Left renal cortex interstitium (tissue), 4 donors: ENCODE measurements around the gene CTSZ. TPM values are rescaled to one million over a fixed set of nuclear protein-coding genes. Genes with fewer than 3 reads are reported as not detected.
A peak's percentile ranks its signal among the peaks of the same experiment; 100 is the strongest.
"Not testable (repeated sequence)": the region's sequence is repeated elsewhere in the genome, so short reads cannot be mapped to it uniquely, and the experiment has no call there.

Experiments
- DNase-seq, 4 donors: peaks; one replicate each; pipeline ENCODE4 v3.0.0-alpha.2; 2013; ENCODE audit warnings: low read depth in 4 of 4, low spot score in 2 of 4, missing footprints in 1 of 4
- polyA plus RNA-seq, 4 donors: library from polyadenylated mRNA; unstranded; fragments of 120-200 nt; gene quantifications; one replicate each; pipeline ENCODE4 v1.2.1, GENCODE V29; 2013; ENCODE audit not compliant: insufficient read length in 4 of 4

The CTSZ gene
- polyA plus RNA-seq, result 10 to 100 TPM; 76.9 to 85.1 (median 80.6) TPM

DNA sequence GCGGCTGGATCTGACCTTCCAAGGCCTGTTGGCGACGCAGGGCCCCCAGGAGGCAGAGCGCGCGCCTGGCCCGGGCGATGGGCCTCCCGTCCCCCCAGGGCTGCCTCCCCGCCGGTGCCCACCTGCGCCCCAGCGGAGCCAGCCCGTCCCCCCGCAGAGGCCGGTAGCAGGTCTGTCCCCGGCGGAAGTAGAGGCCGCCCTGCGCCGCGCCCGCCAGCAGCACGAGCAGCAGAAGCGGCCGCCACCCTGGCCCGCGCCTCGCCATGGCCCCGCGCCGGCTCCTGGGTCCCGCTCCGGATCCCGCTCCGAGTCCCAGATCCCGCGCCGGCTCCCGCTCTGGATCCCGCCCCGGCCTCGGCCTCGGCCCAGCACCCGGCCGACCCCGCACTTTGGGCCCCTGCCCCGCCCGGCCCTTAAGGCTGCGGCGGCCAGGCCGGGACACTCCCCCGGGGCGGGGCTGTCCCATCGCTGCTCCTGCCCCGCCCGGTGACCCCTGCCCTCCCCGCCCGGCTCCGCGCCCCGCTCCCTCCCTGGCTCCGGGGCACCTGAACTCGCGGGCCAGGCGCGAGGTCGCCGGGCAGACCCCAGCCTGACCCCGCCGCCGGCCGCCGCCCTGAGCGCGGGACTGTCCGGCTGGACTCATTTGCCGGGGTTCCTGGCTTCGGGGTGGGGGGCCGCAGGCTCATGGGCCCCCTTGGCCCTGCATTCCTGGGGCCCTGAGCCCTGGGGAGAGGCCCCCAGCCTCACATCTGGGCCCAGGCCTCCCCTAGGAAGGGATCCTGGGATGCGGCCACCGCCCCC is at the start of gene CTSZ:
Gene CTSZ, minus strand, starts transcription at position 391 of the 801 bp plus-strand sequence. Its CDS starts 126 bp downstream, at position 265.
- DNase-seq, result peak in 2 of 4 donors; percentile 32 to 34

DNA sequence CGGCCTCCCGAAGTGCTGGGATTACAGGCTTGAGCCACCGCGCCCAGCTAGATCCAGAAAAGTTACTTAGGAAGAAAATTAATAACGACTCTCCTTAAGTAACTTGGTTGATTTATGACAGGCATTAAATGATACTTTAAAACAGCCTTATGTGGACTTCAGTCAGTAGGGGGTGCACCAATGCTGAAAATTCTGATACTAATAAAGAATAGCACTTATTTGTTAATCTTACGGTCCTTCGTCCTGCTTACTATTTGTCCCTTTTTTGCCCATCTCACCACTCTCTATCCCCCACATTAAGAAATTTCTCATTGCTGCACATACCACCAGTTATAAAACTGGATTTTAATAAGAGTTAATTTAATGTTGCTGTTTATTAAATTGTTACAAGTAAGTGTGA is 48.2 kb upstream of the CTSZ start:
- DNase-seq, result no peak

DNA sequence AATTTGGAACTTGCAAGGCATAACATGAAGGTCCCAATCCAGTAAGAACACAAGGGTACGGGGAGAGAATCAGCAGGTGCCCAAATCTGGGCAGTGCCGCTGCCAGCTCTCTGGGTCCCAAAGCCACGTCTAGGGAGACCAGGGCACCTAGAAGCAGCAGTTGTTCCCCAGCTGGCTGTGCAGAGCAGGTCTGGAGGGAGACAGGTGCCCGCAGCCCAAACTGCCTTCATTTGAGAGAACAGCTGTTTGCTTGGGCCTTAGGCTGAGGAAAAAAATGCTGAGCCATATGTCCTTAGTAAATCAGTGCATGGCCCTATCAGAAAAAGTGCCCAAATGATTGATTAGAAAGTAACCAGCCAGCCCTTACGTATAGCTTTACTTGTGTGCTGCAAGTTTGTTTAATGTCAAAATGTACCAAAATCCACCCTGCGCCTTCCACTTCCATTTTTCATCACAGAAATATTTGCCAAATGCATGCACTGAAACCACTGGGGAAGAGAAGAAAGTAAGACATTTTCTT is 44.7 kb upstream of the CTSZ start:
- no peak for DNase-seq

DNA sequence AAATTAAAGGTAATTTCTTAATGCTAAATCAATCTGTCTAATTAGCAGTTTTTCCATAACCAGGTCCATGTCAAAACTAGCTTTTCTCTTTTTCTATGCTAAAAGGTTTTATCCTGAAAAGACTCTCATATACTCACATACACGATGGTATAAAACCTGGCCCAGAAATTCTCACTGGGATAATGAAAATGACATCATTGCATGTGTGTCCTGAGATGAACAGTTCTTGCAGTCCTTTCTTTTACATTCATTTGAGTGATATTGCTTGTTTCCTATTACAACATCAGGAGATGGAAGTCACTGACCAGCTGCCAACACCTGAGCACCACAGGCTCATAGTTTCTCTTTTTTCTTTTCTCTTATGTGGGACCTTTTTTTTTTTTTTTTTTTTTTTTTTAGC is 43.4 kb upstream of the CTSZ start:
- no peak for DNase-seq

DNA sequence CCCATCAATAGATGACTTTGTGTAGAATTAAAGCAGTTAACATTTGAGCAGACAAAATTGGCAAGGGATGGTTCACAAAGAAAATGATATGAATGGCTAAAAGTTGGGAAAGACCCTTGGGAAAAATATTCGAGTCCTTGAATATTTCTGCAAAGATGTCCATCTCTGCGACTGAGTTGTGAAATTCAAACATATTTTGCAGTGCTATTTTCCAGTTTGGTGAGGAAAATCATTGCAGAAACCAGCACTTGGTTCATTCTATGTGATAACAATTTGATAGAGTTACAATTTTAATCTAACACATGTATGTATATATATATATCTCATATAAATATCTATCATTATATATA is 41.6 kb upstream of the CTSZ start:
- no peak for DNase-seq

DNA sequence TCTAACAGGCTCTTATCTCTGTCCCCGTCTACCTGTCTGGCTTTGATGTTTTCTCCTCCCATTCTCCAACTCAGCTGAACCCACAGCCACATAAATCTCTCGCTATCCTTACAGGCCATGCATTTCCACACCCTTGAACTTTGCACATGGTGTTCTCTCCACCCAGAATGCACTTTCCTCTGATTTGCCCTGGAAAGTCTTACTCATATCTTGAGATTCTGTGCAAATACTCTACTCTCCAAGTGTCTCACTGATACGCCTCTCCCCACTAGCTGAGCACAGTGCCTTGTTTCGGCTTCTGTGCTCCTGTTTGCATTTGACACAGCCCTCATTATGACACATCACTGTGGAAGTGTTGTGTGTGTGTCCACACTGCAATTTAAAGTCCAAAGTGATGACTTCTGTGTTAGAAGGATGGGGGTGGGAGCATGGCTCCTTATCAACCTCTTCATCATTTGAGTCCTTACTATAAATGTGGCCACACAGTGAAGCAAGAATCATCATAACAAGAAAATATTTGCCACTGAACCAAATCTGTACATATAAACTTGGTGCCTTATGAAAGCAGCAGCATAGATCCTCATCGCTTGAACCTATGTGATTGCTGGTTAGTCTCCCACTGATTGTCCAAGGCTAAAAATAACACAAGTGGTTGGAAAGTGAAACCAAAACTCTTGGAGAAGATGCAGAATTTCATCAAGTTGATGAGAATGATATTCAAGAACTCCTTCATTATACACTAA is 41.1 kb upstream of the CTSZ start:
- DNase-seq, result no peak

DNA sequence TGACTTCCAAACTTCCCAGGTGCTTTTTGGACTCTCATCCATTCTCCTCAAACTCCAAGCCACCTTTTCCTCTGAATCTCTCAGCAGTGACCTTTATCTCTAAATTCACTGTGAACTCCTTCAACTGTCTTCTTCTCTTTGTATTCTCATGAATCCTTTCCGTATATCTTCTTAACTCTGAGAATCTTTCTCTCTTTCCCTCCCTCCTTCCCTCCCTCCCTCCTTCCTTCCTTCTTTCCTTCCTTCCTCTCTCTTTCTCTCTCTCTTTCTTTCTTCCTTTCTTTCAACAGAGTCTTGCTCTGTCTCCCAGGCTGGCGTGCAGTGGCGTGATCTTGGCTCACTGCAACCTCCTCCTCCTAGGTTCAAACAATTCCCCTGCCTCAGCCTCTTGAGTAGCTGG is 39.8 kb upstream of the CTSZ start:
- DNase-seq, result no peak

DNA sequence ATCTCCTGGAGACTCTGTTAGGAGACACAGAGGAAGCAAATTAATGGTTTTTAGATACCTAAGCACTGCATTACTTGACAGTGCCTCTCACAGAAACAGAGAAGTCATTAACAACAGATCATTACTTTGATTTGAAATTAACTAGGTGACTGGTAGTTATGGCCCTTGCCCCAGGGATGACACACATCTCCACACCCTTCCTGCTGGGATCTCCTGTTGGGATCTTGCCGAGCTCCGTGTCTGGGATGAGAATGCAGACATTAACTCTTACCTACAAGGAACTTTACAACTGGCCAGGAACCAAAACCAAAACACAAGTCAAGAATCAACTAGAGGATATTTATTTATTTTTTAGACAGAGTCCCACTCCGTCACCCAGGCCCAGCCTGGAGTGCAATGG is 37.7 kb upstream of the CTSZ start:
- no peak for DNase-seq

DNA sequence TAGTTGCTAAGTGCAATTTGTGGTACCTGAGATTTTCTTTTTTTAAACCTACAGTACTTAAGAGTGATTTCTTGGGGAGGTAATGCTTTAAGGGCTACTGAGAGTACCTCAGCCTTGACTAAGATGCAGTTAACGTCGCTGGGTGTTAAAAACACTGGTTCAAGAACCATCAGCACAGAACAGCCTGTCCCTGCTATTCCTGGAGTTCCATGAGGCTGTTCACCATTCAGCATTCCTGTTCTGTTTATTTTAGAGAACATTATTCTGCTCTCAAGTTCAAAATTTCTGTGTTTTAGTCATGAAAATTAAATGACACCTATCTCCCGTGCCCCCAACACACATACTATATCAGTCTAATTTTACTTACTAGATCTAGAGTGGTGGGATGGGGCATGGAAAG is 37.2 kb upstream of the CTSZ start:
- DNase-seq, result no peak

DNA sequence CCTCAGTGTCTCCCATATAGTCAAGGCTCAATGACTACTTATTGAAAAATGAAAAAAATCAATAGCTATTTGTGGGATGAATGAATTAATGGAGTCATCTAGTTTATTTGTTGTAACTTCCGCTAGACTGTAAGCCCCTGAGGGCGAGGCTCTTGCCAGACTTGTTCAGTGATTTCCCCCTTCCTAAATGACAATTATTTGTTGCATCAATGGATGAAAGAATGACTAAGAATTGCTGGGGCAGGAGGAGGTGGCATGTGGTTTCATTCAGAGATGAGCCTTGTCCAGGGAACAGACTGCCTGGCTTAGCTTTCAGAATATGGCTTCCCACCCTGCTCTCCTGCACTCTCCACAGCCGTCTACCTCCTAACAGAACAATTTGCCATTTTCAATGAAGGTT is 36.6 kb upstream of the CTSZ start:
- DNase-seq, result no peak

DNA sequence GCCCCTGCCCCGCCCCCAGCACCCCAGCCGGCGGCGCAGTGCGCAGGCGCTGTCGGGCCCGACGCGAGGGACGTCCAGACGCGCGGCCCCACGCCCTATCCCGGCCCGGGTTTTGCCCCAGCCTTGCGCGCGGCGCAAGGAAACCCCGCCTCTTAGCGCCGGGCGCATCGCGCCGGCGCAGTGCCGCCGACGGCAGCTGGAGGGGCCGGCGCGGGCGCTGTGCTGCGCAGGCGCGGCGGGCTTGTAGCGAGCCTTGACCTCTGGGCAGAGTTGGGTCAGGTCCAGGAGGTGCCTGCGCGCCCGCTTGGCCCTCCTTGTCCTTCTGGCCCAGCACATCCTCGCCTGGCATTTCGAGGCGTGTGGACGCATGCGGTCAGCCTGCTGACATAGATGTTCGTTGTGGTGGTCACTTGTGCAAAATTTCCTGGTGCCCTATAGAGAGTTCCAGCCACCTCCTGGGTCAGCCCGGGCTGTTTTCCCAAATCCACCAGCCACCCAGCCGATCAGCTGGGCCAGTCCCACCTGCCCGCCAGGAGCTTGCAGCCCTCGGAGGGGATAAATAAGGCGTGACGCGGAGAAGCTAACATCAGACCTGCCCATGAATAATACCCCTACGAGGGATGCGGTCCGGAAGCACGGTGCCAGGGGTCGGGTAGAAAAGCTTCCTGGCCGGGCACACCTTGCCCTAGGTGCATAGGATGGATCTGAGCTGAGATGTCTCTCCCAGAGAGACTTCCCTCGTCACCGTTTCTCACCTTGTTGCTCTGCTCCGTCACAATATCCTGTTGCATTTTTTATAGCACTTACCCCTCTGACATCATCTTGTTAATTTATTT is 36.0 kb upstream of the CTSZ start:
- peak in 3 of 4 donors; percentile 77 to 88 (median 77) for DNase-seq

DNA sequence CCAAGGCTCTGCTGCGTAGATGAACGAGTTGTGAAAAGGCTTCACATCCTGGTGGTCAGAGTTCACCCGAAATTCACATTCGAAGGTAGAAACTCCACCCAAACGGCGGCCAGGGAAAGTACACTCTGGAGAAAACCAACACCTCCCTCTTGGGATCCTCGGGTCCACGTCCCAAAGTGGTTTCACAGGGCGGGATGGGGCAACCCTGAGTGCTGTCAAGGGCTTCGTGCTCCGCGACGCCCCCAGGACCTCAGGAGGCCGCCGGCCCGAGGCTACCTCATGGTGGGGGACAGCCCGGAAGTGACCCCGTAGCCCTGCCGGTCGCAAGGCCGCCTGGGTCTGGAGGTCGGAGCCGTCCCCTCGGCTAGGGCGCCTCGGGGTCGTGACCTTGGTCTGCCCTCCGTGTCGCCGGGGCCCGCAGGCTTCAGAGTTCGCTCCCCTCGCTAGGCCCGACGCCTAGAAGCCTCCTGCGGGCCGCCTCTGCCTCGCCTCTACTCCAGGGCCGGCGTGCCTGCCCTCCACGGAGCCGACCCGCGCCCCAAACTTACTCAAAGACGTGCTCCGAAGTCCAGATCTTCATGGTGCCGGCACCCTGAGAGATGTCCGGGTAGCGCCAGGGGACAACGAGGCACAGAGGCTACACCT is 35.2 kb upstream of the CTSZ start, which contains the start of gene PRELID3B:
Gene PRELID3B, minus strand, starts transcription at position 636 of the 645 bp plus-strand sequence. Its CDS starts 56 bp downstream, at position 580.
- DNase-seq, result no peak

DNA sequence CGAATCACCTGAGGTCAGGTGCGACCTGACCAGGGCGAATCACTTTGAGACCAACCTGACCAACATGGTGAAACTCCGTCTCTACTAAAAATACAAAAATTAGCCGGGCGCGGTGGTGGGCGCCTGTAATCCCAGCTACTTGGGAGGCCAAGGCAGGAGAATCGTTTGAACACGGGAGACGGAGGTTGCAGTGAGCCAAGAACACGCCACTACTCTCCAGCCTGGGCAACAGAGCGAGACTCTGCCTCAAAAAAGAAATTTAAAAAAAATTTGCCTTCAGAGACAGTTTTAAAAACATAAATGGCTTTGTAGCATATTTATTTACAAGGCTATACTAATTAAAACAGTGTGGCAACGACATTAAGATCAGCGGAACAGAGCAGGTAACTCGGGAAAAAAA is 34.4 kb upstream of the CTSZ start:
- DNase-seq, result not testable (repeated sequence)

DNA sequence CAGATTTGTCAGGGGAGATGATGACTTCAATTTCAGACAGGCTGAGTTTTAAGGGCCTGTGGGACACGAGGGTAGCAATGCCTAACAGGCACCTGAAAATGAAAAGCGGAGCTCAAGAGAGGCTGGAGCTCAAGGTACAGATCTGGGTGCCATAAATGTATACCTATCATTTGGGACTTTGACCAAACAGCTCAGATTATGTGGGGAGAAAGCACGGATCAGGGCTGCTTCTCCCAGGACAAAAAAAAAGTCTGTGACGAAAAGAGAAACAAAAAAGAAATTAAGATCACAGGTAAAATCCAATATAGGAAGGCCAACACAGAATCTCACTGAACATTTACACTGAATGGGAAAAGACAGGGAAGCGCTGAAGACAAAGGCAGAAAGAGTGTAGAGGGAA is 33.6 kb upstream of the CTSZ start:
- no peak for DNase-seq

DNA sequence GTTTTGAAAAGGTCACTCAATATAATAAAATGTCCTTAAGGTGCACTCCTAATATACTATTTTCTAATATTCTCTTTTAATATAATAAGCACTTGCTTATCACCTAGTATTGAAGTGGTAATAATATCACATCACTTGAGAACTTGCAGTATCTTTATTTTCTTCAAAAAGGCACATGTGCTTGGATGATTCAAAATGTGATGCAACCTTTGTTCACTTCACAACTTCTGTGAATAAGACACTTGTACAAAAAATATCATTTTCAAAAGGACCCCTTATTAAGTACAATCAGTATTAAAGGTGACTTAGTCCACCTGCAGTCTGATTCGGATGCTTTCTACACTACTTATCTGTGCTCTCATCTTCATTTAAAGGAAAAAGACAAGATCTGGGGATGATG is 32.2 kb upstream of the CTSZ start:
- DNase-seq, result no peak

DNA sequence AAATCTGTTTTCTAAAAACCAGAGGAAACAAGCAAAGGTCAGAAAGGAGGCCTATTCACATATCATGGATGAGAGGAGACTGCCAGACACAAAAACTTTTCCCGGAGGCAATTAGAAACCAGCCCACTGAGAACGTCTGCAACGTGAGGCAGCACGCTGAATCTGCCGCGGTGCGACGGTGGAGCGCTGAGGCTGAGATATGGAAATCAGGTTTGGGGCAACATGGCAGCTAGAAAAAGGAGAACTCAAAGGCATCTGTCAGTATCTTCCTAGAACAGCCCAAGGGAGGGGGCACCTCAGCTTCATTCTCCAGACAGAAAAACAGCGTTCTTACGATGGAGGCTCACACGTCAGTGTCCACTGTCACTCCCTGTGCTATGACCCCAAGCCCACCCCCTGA is 30.3 kb upstream of the CTSZ start:
- DNase-seq, result no peak

DNA sequence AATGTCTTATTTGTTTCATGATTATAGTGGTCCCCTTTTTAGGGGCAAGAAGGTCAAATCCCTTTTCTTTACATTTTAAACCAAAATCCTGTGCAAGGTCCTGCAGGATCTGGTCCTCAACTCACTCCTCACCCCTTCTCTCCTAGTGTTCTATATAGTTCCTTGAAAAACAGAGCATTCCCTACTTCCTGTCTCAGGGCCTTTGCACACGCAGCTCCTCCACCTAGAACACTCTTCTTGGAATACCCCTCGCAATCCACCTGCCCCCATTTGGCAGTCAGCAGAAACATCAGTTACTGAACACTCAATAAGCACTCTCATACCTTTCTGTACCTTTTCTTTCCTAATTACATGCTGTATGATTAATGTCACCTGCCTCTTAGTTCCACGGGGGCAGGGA is 28.3 kb upstream of the CTSZ start:
- DNase-seq, result no peak

DNA sequence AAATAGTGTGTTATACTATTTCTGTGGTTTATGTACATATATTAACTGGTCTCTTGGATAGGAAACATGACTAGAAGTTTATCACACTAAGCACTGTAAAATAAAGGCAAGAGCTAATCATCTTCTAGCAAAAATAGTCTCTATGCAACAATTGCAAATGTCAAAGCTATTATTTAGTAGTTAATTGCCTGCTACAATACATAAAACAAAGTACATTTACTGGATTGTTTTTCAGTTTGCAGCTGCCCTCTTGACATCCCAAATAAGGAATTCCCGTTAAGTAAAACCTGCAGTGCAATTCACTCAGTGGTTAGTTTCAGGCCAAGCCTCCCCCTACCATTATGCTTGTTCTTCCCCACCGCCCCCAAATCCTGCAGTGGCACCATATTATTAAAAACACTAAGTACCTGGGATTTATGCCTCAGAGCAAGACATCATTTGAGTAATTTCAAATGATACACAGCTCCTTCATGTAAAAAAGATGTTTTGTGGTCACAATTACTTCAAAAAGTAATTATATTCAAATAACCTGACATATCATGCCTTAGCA is 26.6 kb upstream of the CTSZ start:
- no peak for DNase-seq

DNA sequence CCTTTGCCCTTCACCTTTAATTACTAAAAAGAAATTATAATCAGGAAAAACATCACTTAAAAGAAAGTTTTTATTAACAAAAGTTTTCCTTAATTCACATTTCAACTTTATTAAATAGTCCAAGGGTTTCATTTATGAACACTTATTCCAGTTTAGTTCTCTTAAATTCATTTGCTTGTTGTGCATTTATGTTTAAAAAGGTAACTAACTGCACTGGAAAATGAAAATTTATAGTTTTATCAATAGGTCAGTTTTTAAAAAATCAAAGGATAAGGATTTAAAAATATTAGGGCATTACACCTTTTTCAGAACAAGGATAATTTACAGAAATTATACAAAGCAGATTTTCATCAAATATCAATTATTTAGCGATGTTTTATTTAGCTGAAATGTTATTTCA is 26.0 kb upstream of the CTSZ start:
- no peak for DNase-seq

DNA sequence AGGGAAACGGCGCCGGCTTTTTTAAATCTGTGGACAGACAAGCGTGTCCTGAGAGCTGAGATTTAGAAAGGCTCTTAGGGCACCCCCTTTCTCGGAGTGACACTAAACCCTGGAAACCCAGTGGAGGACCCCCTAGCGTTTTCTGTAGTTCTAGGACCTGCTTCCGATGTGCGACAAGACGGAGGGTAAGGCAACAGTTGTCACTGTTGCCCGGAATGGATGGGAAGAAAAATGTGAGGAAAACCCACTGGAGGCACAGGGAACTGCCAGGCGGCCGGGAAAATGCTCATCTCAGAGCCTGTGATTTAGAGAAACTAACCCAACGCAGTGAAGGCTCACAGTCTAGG is 25.6 kb upstream of the CTSZ start:
- DNase-seq, result peak in 1 of 4 donors; percentile 70
